A549 (cell line): ENCODE data around the gene TMEM185A. TPM values are rescaled to one million over a fixed set of nuclear protein-coding genes. Genes with fewer than 3 reads are reported as not detected.
"Not testable (repeated sequence)": the region's sequence is repeated elsewhere in the genome, so short reads cannot be mapped to it uniquely, and the experiment has no call there.

ENCODE experiments used
- ATAC-seq, 2 experiments: fragments of 200-7000 bp in 1 of 2; fragments of >200 bp in 1 of 2; cut with Nextera tagmentation in 1 of 2; cut with Tn5 transposase in 1 of 2; 3 replicates each; pipeline versions ENCODE4 v1.8.0 to v1.9.1; 2018 to 2020; ENCODE audit warnings: mild to moderate bottlenecking in 1 of 2, moderate library complexity in 1 of 2
- CTCF ChIA-PET: fragments of 300-600 bp; sonication (Branson Sonifier 250); formaldehyde crosslinking; extraction: SDS; loops from one replicate; lab custom pipeline; 2021; ENCODE audit warnings: antibody characterized with exemption, inconsistent platforms; lab: Yijun Ruan, JAX
- POLR2A ChIA-PET: fragments of 350-600 bp; formaldehyde crosslinking; extraction: SDS; loops from one replicate; lab custom pipeline; 2021; ENCODE audit warnings: antibody characterized with exemption, inconsistent platforms; lab: Yijun Ruan, JAX
- DNase-seq, 2 experiments: peaks; one replicate each; pipeline versions ENCODE4 v3.0.0 to v3.0.0-alpha.2; 2011 to 2016; ENCODE audit warnings: low read depth in 1 of 2, low spot score in 1 of 2
- FAIRE-seq: peaks from 2 replicates; lab custom pipeline; 2011; peaks lifted over from hg19 to GRCh38; lab: Jason Lieb, UNC
- H3K27ac ChIP-seq, 2 experiments: fragments of >200 bp; sonication (Bioruptor Twin); formaldehyde crosslinking; 3 replicates each; pipeline ENCODE4 v1.5.1; 2016 to 2017
- H3K4me1 ChIP-seq: fragments of >200 bp; sonication (Bioruptor Twin); formaldehyde crosslinking; 3 replicates; pipeline ENCODE4 v1.6.1; 2016
- H3K4me2 ChIP-seq: fragments of >200 bp; sonication (Bioruptor Twin); formaldehyde crosslinking; 3 replicates; pipeline ENCODE4 v1.6.1; 2016
- H3K4me3 ChIP-seq: fragments of >200 bp; sonication (Bioruptor Twin); formaldehyde crosslinking; 3 replicates; pipeline ENCODE4 v1.5.1; 2016
- H3K9me3 ChIP-seq: fragments of >200 bp; sonication (Bioruptor Twin); formaldehyde crosslinking; 3 replicates; pipeline ENCODE4 v1.6.1; 2016
- CBX8 ChIP-seq: fragments of 200-600 bp; sonication (generic); IDR thresholded peaks from 2 replicates; pipeline ENCODE4 v1.6.1; 2016
- CEBPB ChIP-seq, 2 experiments: fragments of >200 bp in 1 of 2; sonication (Bioruptor Twin) in 1 of 2; formaldehyde crosslinking in 1 of 2; IDR thresholded peaks; 2 replicates each; pipeline ENCODE4 v1.6.1; 2012 to 2016
- CHD4 ChIP-seq: fragments of 200-600 bp; sonication (generic); IDR thresholded peaks from 2 replicates; pipeline ENCODE4 v1.6.1; 2016; ENCODE audit warnings: antibody characterized with exemption, mild to moderate bottlenecking, borderline replicate concordance
- EHF ChIP-seq: fragments of 250-450 bp; sonication (Bioruptor Pico); IDR thresholded peaks from 2 replicates; pipeline ENCODE4 v1.5.0; 2020; ENCODE audit warnings: mild to moderate bottlenecking
- EP300 ChIP-seq, 2 experiments: fragments of >200 bp; sonication (Bioruptor Twin); formaldehyde crosslinking; IDR thresholded peaks; 2 replicates in 1 of 2; 3 replicates in 1 of 2; pipeline ENCODE4 v1.6.1; 2016 to 2017
- ESRRA ChIP-seq: fragments of 150-350 bp; IDR thresholded peaks from 2 replicates; pipeline ENCODE4 v1.6.1; 2014; ENCODE audit warnings: mild to moderate bottlenecking, low read length, borderline replicate concordance
- FOSL2 ChIP-seq, 2 experiments: fragments of 450-650 bp in 1 of 2; fragments of >200 bp in 1 of 2; sonication (Bioruptor Twin) in 1 of 2; formaldehyde crosslinking; IDR thresholded peaks; 2 replicates each; pipeline versions ENCODE4 v1.5.0 to v1.6.1; 2016 to 2020; ENCODE audit warnings: mild to moderate bottlenecking in 1 of 2, moderate library complexity in 1 of 2
- FOXS1 ChIP-seq: fragments of 250-450 bp; sonication (Bioruptor Pico); IDR thresholded peaks from 2 replicates; pipeline ENCODE4 v1.5.0; 2020; ENCODE audit warnings: mild to moderate bottlenecking, moderate library complexity
- HDAC2 ChIP-seq: fragments of 200-600 bp; sonication (generic); IDR thresholded peaks from 2 replicates; pipeline ENCODE4 v1.6.1; 2016
- HOXB13 ChIP-seq: fragments of 250-450 bp; sonication (Bioruptor Pico); IDR thresholded peaks from 2 replicates; pipeline ENCODE4 v1.5.0; 2020; ENCODE audit warnings: low read depth, mild to moderate bottlenecking, moderate library complexity
- HOXB5 ChIP-seq: fragments of 250-450 bp; sonication (Bioruptor Pico); IDR thresholded peaks from 2 replicates; pipeline ENCODE4 v1.5.0; 2020; ENCODE audit warnings: mild to moderate bottlenecking, moderate library complexity
- JUNB ChIP-seq: fragments of >200 bp; sonication (Bioruptor Twin); formaldehyde crosslinking; IDR thresholded peaks from 2 replicates; pipeline ENCODE4 v1.6.1; 2016
- KDM1A ChIP-seq: fragments of 200-600 bp; sonication (generic); IDR thresholded peaks from 2 replicates; pipeline ENCODE4 v1.6.1; 2016; ENCODE audit warnings: low read depth, mild to moderate bottlenecking
- KDM5A ChIP-seq: fragments of 200-600 bp; sonication (generic); IDR thresholded peaks from 2 replicates; pipeline ENCODE4 v1.6.1; 2016; ENCODE audit warnings: antibody characterized with exemption, mild to moderate bottlenecking
- MAFK ChIP-seq: fragments of 450-650 bp; IDR thresholded peaks from 2 replicates; pipeline ENCODE4 v1.6.1; 2014; ENCODE audit not compliant: partially characterized antibody
- MAX ChIP-seq: IDR thresholded peaks from 2 replicates; pipeline ENCODE4 v1.6.1; 2012
- MYC ChIP-seq: IDR thresholded peaks from 2 replicates; pipeline ENCODE4 v1.6.1; 2012; ENCODE audit warnings: mild to moderate bottlenecking, inconsistent platforms, low read length, improper control_type of control experiment, borderline replicate concordance
- NFE2L2 ChIP-seq: fragments of 150-350 bp; conservative IDR thresholded peaks from 2 replicates; pipeline ENCODE4 v1.6.1; 2014; ENCODE audit warnings: low read length
- NPAS2 ChIP-seq: fragments of 250-450 bp; sonication (Bioruptor Pico); IDR thresholded peaks from 2 replicates; pipeline ENCODE4 v1.8.0; 2022; ENCODE audit warnings: mild to moderate bottlenecking, moderate library complexity, borderline replicate concordance
- PHF8 ChIP-seq: fragments of 200-600 bp; sonication (generic); IDR thresholded peaks from 2 replicates; pipeline ENCODE4 v1.6.1; 2016; ENCODE audit warnings: low read depth, mild to moderate bottlenecking, antibody characterized with exemption, moderate library complexity, borderline replicate concordance
- RAD21 ChIP-seq, 2 experiments: fragments of >200 bp in 1 of 2; sonication (Bioruptor Twin) in 1 of 2; formaldehyde crosslinking in 1 of 2; IDR thresholded peaks in 1 of 2; conservative IDR thresholded peaks in 1 of 2; 2 replicates in 1 of 2; 3 replicates in 1 of 2; pipeline ENCODE4 v1.6.1; 2012 to 2018; ENCODE audit warnings: inconsistent platforms in 1 of 2
- RFX5 ChIP-seq: fragments of 450-650 bp; IDR thresholded peaks from 2 replicates; pipeline ENCODE4 v1.7.1; 2014; ENCODE audit warnings: antibody characterized with exemption, mild to moderate bottlenecking, moderate library complexity
- RNF2 ChIP-seq: fragments of 200-600 bp; sonication (generic); IDR thresholded peaks from 2 replicates; pipeline ENCODE4 v1.6.1; 2016; ENCODE audit warnings: low read depth, mild to moderate bottlenecking, antibody characterized with exemption, moderate library complexity, borderline replicate concordance
- SREBF2 ChIP-seq: fragments of 450-650 bp; IDR thresholded peaks from 2 replicates; pipeline ENCODE4 v1.6.1; 2014; ENCODE audit warnings: mild to moderate bottlenecking, moderate library complexity
- TFCP2L1 ChIP-seq: fragments of 250-450 bp; sonication (Bioruptor Pico); IDR thresholded peaks from 2 replicates; pipeline ENCODE4 v1.5.0; 2021; ENCODE audit warnings: mild to moderate bottlenecking
- USF2 ChIP-seq: fragments of 450-650 bp; IDR thresholded peaks from 2 replicates; pipeline ENCODE4 v1.6.1; 2014; ENCODE audit warnings: antibody characterized with exemption
- ZC3H11A ChIP-seq: fragments of 450-650 bp; IDR thresholded peaks from 2 replicates; pipeline ENCODE4 v1.6.1; 2014; ENCODE audit warnings: antibody characterized with exemption, mild to moderate bottlenecking
- ZFP36 ChIP-seq: fragments of 450-650 bp; IDR thresholded peaks from 2 replicates; pipeline ENCODE4 v1.6.1; 2014; ENCODE audit warnings: borderline replicate concordance; ENCODE audit not compliant: partially characterized antibody
- ZNF302 ChIP-seq: fragments of 250-450 bp; sonication (Bioruptor Pico); IDR thresholded peaks from 2 replicates; pipeline ENCODE4 v1.9.0; 2021; ENCODE audit warnings: inconsistent platforms, mild to moderate bottlenecking, moderate library complexity
- ZSCAN20 ChIP-seq: fragments of 250-450 bp; sonication (Bioruptor Pico); IDR thresholded peaks from 2 replicates; pipeline ENCODE4 v1.8.0; 2022; ENCODE audit warnings: mild to moderate bottlenecking, moderate library complexity
- WGBS: methylation state at CpG from one replicate; pipeline ENCODE4 v1.1.6; 2017; ENCODE audit errors: missing lambda C conversion rate; 5-methylcytosine and 5-hydroxymethylcytosine counted together
- polyA plus RNA-seq, 4 experiments: library from polyadenylated mRNA; depleted of rRNA in 3 of 4; stranded (reverse); fragments of >200 nt; fragmentation: RNase III in 1 of 4; extraction: RNeasy Plus Mini Kit Qiagen cat#74134 plus additional on column Dnase treatment in 1 of 4; gene quantifications; 2 replicates in 3 of 4; 3 replicates in 1 of 4; pipeline ENCODE4 v1.2.3, GENCODE V29; 2011 to 2017

The TMEM185A gene
- polyA plus RNA-seq, 2 of the 4 experiments (the other 2 are of a cell fraction): 21.5 to 25.1 TPM

GRCh38 chrX:149628768-149629167 is 2.8 kb downstream of the TMEM185A start:
- no peak for DNase-seq
- FAIRE-seq: no peak
- Histone ChIP-seq H3K27ac (no peak overlapping the region), H3K4me1 (peaks cover 24% of the 10 kb centered on the region), H3K9me3 (no peaks in the 10 kb centered on the region), H3K4me3 (no peak overlapping the region), H3K4me2 (no peak overlapping the region)
- ChIA-PET CTCF (no interaction called here), POLR2A (no interaction called here)
- WGBS: 53% methylated on average over 2 of the region's 2 CpGs
- ATAC-seq: no peak
- TF ChIP-seq CHD4: no peak
- TF ChIP-seq SREBF2: no peak
- TF ChIP-seq JUNB: no peak
- no peak for TF ChIP-seq EHF (CRISPR knock-in tag)
- no peak for TF ChIP-seq RFX5
- no peak for TF ChIP-seq EP300 (IDR thresholded peaks at IDR 0.05)
- TF ChIP-seq HOXB13 (CRISPR knock-in tag): no peak
- TF ChIP-seq ZFP36: no peak
- TF ChIP-seq PHF8: no peak
- no peak for TF ChIP-seq MAX
- TF ChIP-seq USF2: no peak
- TF ChIP-seq NFE2L2: no peak
- no peak for TF ChIP-seq RAD21 (conservative IDR thresholded peaks at IDR 0.05 in 1 of 2, IDR thresholded peaks at IDR 0.05 in 1 of 2)
- TF ChIP-seq ESRRA: no peak
- no peak for TF ChIP-seq FOXS1 (CRISPR knock-in tag)
- TF ChIP-seq HDAC2: no peak
- TF ChIP-seq MAFK: no peak
- TF ChIP-seq MYC: no peak
- no peak for TF ChIP-seq CEBPB (IDR thresholded peaks at IDR 0.05)
- TF ChIP-seq, all 56 proteins: peak for 0

GRCh38 chrX:149628280-149628679 is 3.3 kb downstream of the TMEM185A start:
- Histone ChIP-seq H3K4me2 (no peak overlapping the region), H3K27ac (no peak overlapping the region), H3K9me3 (no peaks in the 10 kb centered on the region), H3K4me3 (no peak overlapping the region), H3K4me1 (peaks cover 24% of the 10 kb centered on the region)
- DNase-seq (no peak), ATAC-seq (no peak), FAIRE-seq (no peak)
- 69% methylated on average over 3 of the region's 3 CpGs for WGBS
- TF ChIP-seq RNF2 (no peak), JUNB (no peak), CBX8 (no peak), ZC3H11A (no peak), ESRRA (no peak), FOXS1 (CRISPR knock-in tag) (no peak), KDM1A (no peak), KDM5A (no peak), ZNF302 (CRISPR knock-in tag) (no peak), NPAS2 (CRISPR knock-in tag) (no peak), USF2 (no peak), MAX (no peak), ZSCAN20 (CRISPR knock-in tag) (no peak), TFCP2L1 (no peak), NFE2L2 (no peak), FOSL2 (IDR thresholded peaks at IDR 0.05) (no peak), FOSL2 (CRISPR knock-in tag; IDR thresholded peaks at IDR 0.05) (no peak), HOXB5 (CRISPR knock-in tag) (no peak)
- ChIA-PET POLR2A (no interaction called here), CTCF (no interaction called here)

- H3K4me2 ChIP-seq, ATAC-seq, FAIRE-seq, H3K4me3 ChIP-seq, POLR2A ChIA-PET, H3K27ac ChIP-seq, CTCF ChIA-PET, DNase-seq, H3K9me3 ChIP-seq: not testable (repeated sequence)
- peaks cover 21% of the 10 kb centered on the region for H3K4me1 ChIP-seq
- WGBS: 78% methylated on average over 7 of the region's 8 CpGs
These were observed 4.8 kb downstream of the TMEM185A start for GRCh38 chrX:149626829-149627228.

- DNase-seq, H3K4me2 ChIP-seq, FAIRE-seq, ATAC-seq, POLR2A ChIA-PET, H3K4me3 ChIP-seq, H3K27ac ChIP-seq, H3K9me3 ChIP-seq, CTCF ChIA-PET, H3K4me1 ChIP-seq: not testable (repeated sequence)
- no CpG with 5 or more reads among the region's 1 CpG for WGBS
These were observed 11.9 kb downstream of the TMEM185A start for GRCh38 chrX:149619662-149620061.
